GM23338 (cell line): ENCODE measurements around the gene PTPRN2. TPM values are rescaled to one million over a fixed set of nuclear protein-coding genes. Genes with fewer than 3 reads are reported as not detected.

Experiments used
- ATAC-seq: fragments of 200-7000 bp; cut with Tn5 transposase; 3 replicates; pipeline ENCODE4 v1.9.1; 2020
- DNase-seq: peaks from one replicate; pipeline ENCODE4 v3.0.0-alpha.2; 2015; ENCODE audit warnings: low spot score
- H2AFZ ChIP-seq: fragments of 200-600 bp; sonication (generic); 2 replicates; pipeline ENCODE4 v1.8.0; 2016; ENCODE audit warnings: antibody characterized with exemption, mild to moderate bottlenecking, moderate library complexity
- H3F3A ChIP-seq: fragments of 200-600 bp; sonication (generic); replicated peaks from 2 replicates; pipeline ENCODE4 v1.8.0; 2017; ENCODE audit warnings: antibody characterized with exemption, mixed run types, low read depth
- H3K27ac ChIP-seq: fragments of 200-600 bp; sonication (generic); 2 replicates; pipeline ENCODE4 v1.6.1; 2016; ENCODE audit warnings: low read depth
- H3K27me3 ChIP-seq: fragments of 200-600 bp; sonication (generic); 2 replicates; pipeline ENCODE4 v1.8.0; 2016; ENCODE audit warnings: mild to moderate bottlenecking, mixed run types, moderate library complexity; ENCODE audit not compliant: insufficient read depth
- H3K36me3 ChIP-seq: fragments of 200-600 bp; sonication (generic); 2 replicates; pipeline ENCODE4 v1.8.0; 2016; ENCODE audit warnings: mild to moderate bottlenecking; ENCODE audit not compliant: insufficient read depth
- H3K4me1 ChIP-seq: fragments of 200-600 bp; sonication (generic); 2 replicates; pipeline ENCODE4 v1.8.0; 2016; ENCODE audit warnings: mild to moderate bottlenecking, moderate library complexity; ENCODE audit not compliant: insufficient read depth
- H3K4me2 ChIP-seq: fragments of 200-600 bp; sonication (generic); 2 replicates; pipeline ENCODE4 v1.7.1; 2017; ENCODE audit warnings: mixed run types
- H3K4me3 ChIP-seq: fragments of 200-600 bp; sonication (generic); 2 replicates; pipeline ENCODE4 v1.6.1; 2016; ENCODE audit warnings: mixed run types
- H3K79me2 ChIP-seq: fragments of 200-600 bp; sonication (generic); replicated peaks from 2 replicates; pipeline ENCODE4 v1.8.0; 2017; ENCODE audit warnings: mild to moderate bottlenecking; ENCODE audit not compliant: insufficient read depth
- H3K9me2 ChIP-seq: fragments of 200-600 bp; sonication (generic); 2 replicates; pipeline ENCODE4 v1.8.0; 2017; ENCODE audit not compliant: insufficient read depth
- H4K20me1 ChIP-seq: fragments of 200-600 bp; sonication (generic); replicated peaks from 2 replicates; pipeline ENCODE4 v1.8.0; 2017; ENCODE audit warnings: mild to moderate bottlenecking; ENCODE audit not compliant: insufficient read depth
- H3K27ac Mint-ChIP-seq: 2 replicates; pipeline ENCODE4 v1.8.0; 2020; ENCODE audit warnings: inconsistent platforms, mild to moderate bottlenecking, moderate library complexity, mixed read lengths
- H3K27me3 Mint-ChIP-seq: 3 replicates; pipeline ENCODE4 v1.8.0; 2022; ENCODE audit warnings: low read depth, mild to moderate bottlenecking, moderate library complexity, mixed read lengths, inconsistent platforms; ENCODE audit not compliant: insufficient read depth, poor library complexity
- H3K36me3 Mint-ChIP-seq: 3 replicates; pipeline ENCODE4 v1.8.0; 2021; ENCODE audit warnings: low read depth, mild to moderate bottlenecking, inconsistent platforms, moderate library complexity, mixed read lengths
- H3K4me1 Mint-ChIP-seq: 3 replicates; pipeline ENCODE4 v1.8.0; 2020; ENCODE audit warnings: mild to moderate bottlenecking, inconsistent platforms, mixed read lengths
- H3K4me3 Mint-ChIP-seq: 3 replicates; pipeline ENCODE4 v1.8.0; 2021; ENCODE audit warnings: moderate library complexity, mild to moderate bottlenecking, inconsistent platforms, mixed read lengths
- H3K9me3 Mint-ChIP-seq: 3 replicates; pipeline ENCODE4 v1.8.0; 2020; ENCODE audit warnings: moderate library complexity, mild to moderate bottlenecking, inconsistent platforms, mixed read lengths
- CREB1 ChIP-seq: fragments of 250-450 bp; sonication (Bioruptor Pico); IDR thresholded peaks from 2 replicates; pipeline ENCODE4 v1.5.0; 2020; ENCODE audit warnings: low read depth, mild to moderate bottlenecking, moderate library complexity
- CTCF ChIP-seq, 2 experiments: fragments of 200-600 bp in 1 of 2; sonication (generic) in 1 of 2; conservative IDR thresholded peaks; 2 replicates each; pipeline versions ENCODE4 v1.5.1 to v1.6.1; 2016 to 2017; ENCODE audit warnings: antibody characterized with exemption in 2 of 2, low read depth in 2 of 2, mild to moderate bottlenecking in 2 of 2, moderate library complexity in 1 of 2
- EZH2 ChIP-seq: fragments of 200-600 bp; sonication (generic); IDR thresholded peaks from one replicate; pipeline ENCODE4 v1.8.0; 2017; ENCODE audit warnings: antibody characterized with exemption, mild to moderate bottlenecking, low read depth; ENCODE audit not compliant: unreplicated experiment
- EZH2phosphoT487 ChIP-seq: fragments of 200-600 bp; sonication (generic); IDR thresholded peaks from one replicate; pipeline ENCODE4 v1.8.1; 2018; ENCODE audit warnings: antibody characterized with exemption; ENCODE audit not compliant: unreplicated experiment
- JUNB ChIP-seq: IDR thresholded peaks from one replicate; pipeline ENCODE4 v1.6.1; 2016; ENCODE audit warnings: antibody characterized with exemption; ENCODE audit not compliant: unreplicated experiment
- NANOG ChIP-seq: IDR thresholded peaks from 2 replicates; pipeline ENCODE4 v1.6.1; 2016; ENCODE audit warnings: antibody characterized with exemption, borderline replicate concordance
- POLR2AphosphoS5 ChIP-seq: IDR thresholded peaks from 2 replicates; pipeline ENCODE4 v1.6.1; 2016; ENCODE audit warnings: antibody characterized with exemption, low read depth
- STAT1 ChIP-seq: IDR thresholded peaks from one replicate; pipeline ENCODE4 v1.6.1; 2016; ENCODE audit warnings: antibody characterized with exemption; ENCODE audit not compliant: unreplicated experiment
- polyA plus RNA-seq: library from polyadenylated mRNA; unstranded; fragments of >200 nt; fragmentation: Nextera tagmentation; extraction: Ambion mirVana; gene quantifications from 2 replicates; pipeline ENCODE4 v1.2.1, GENCODE V29; 2016
- total RNA-seq: library from RNA; depleted of rRNA; stranded (reverse); fragments of >200 nt; shearing (Covaris generic); gene quantifications from 2 replicates; pipeline ENCODE4 v1.2.3, GENCODE V29; 2014
- TF ChIP-seq, protein P1 (sequence below): fragments of 250-450 bp; sonication (Bioruptor Pico); IDR thresholded peaks from 2 replicates; pipeline ENCODE4 v1.5.0; 2020; ENCODE audit warnings: mild to moderate bottlenecking, moderate library complexity
- TF ChIP-seq, protein P2 (sequence below): IDR thresholded peaks from one replicate; pipeline ENCODE4 v1.6.1; 2018; ENCODE audit warnings: antibody characterized with exemption; ENCODE audit not compliant: unreplicated experiment

Gene PTPRN2
- total and polyA plus RNA-seq, 2 experiments from 2014 or later, result 0.87 to 4.0 TPM

- TF ChIP-seq, protein P1, sequence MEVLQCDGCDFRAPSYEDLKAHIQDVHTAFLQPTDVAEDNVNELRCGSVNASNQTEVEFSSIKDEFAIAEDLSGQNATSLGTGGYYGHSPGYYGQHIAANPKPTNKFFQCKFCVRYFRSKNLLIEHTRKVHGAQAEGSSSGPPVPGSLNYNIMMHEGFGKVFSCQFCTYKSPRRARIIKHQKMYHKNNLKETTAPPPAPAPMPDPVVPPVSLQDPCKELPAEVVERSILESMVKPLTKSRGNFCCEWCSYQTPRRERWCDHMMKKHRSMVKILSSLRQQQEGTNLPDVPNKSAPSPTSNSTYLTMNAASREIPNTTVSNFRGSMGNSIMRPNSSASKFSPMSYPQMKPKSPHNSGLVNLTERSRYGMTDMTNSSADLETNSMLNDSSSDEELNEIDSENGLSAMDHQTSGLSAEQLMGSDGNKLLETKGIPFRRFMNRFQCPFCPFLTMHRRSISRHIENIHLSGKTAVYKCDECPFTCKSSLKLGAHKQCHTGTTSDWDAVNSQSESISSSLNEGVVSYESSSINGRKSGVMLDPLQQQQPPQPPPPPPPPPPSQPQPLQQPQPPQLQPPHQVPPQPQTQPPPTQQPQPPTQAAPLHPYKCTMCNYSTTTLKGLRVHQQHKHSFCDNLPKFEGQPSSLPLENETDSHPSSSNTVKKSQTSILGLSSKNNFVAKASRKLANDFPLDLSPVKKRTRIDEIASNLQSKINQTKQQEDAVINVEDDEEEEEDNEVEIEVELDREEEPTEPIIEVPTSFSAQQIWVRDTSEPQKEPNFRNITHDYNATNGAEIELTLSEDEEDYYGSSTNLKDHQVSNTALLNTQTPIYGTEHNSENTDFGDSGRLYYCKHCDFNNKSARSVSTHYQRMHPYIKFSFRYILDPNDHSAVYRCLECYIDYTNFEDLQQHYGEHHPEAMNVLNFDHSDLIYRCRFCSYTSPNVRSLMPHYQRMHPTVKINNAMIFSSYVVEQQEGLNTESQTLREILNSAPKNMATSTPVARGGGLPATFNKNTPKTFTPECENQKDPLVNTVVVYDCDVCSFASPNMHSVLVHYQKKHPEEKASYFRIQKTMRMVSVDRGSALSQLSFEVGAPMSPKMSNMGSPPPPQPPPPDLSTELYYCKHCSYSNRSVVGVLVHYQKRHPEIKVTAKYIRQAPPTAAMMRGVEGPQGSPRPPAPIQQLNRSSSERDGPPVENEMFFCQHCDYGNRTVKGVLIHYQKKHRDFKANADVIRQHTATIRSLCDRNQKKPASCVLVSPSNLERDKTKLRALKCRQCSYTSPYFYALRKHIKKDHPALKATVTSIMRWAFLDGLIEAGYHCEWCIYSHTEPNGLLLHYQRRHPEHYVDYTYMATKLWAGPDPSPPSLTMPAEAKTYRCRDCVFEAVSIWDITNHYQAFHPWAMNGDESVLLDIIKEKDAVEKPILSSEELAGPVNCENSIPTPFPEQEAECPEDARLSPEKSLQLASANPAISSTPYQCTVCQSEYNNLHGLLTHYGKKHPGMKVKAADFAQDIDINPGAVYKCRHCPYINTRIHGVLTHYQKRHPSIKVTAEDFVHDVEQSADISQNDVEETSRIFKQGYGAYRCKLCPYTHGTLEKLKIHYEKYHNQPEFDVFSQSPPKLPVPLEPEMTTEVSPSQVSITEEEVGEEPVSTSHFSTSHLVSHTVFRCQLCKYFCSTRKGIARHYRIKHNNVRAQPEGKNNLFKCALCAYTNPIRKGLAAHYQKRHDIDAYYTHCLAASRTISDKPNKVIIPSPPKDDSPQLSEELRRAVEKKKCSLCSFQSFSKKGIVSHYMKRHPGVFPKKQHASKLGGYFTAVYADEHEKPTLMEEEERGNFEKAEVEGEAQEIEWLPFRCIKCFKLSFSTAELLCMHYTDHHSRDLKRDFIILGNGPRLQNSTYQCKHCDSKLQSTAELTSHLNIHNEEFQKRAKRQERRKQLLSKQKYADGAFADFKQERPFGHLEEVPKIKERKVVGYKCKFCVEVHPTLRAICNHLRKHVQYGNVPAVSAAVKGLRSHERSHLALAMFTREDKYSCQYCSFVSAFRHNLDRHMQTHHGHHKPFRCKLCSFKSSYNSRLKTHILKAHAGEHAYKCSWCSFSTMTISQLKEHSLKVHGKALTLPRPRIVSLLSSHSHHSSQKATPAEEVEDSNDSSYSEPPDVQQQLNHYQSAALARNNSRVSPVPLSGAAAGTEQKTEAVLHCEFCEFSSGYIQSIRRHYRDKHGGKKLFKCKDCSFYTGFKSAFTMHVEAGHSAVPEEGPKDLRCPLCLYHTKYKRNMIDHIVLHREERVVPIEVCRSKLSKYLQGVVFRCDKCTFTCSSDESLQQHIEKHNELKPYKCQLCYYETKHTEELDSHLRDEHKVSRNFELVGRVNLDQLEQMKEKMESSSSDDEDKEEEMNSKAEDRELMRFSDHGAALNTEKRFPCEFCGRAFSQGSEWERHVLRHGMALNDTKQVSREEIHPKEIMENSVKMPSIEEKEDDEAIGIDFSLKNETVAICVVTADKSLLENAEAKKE (CRISPR knock-in tag), result no peak
- TF ChIP-seq CTCF (conservative IDR thresholded peaks at IDR 0.05; ENCODE audit: low read depth in 2 of 2) (no peak), CREB1 (CRISPR knock-in tag) (no peak)
Observed at GRCh38 chr7:157623556-157623955, 964.1 kb downstream of the PTPRN2 start (continued).

DNA sequence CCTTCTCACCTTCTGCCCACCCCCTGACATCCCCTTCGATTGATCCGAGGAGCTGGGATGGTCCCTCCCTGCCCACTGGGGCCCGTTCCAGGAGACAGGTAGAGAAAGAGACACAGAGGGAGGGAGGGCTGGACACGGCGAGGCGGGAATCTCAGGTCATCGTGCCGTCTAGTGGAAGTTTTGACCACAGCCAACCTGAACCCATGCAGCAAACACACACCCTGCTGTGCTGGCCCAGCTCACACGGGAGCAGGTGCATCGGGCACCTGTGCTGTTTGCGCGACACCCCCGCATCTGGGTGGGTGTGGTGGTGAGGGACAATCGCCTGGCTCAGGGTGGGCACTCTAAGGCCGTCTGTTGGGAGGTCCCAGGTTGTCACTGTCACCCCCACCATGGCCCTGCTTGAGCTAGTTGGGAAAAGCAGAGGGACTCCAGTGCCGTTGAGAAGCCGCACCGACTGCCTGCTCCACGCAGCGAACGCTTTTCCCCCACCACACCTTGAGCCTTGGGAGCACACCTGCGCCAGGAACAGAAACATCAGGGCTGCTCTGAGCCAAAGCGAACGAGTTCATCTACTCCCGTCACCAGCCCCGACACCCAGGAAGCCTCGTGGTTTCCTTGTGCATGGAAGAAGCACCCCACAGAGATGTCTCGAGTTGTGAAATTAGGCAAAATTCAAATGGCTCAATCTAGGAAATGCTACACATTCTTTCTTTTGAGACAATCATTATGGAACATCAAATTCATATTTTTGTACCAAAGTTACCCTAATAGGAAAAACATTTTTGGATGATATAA lies 965.0 kb downstream of the PTPRN2 start:
- no peak overlapping the region for H3K27ac Mint-ChIP-seq
- no peak overlapping the region for H3K27ac ChIP-seq
- no peaks in the 10 kb centered on the region; the same call in 1 of the 2 replicates for H3K36me3 ChIP-seq
- no peaks in the 10 kb centered on the region for H3F3A ChIP-seq
- no peak overlapping the region for H2AFZ ChIP-seq
- no peak for ATAC-seq
- no peak overlapping the region for H3K4me3 ChIP-seq
- H3K4me3 Mint-ChIP-seq, result no peak overlapping the region
- H3K79me2 ChIP-seq, result no peaks in the 10 kb centered on the region
- no peaks in the 10 kb centered on the region for H3K4me1 ChIP-seq
- H3K4me1 Mint-ChIP-seq, result no peaks in the 10 kb centered on the region; the same call in 2 of the 3 replicates
- no peaks in the 10 kb centered on the region for H3K9me2 ChIP-seq
- no peak overlapping the region for H3K4me2 ChIP-seq
- H3K27me3 Mint-ChIP-seq, result peaks cover 10% of the 10 kb centered on the region
- H4K20me1 ChIP-seq, result no peaks in the 10 kb centered on the region
- peaks cover 96% of the 10 kb centered on the region for H3K9me3 Mint-ChIP-seq
- DNase-seq, result no peak
- H3K36me3 Mint-ChIP-seq, result peaks cover 51% of the 10 kb centered on the region
- H3K27me3 ChIP-seq, result no peaks in the 10 kb centered on the region
- TF ChIP-seq NANOG, result no peak
- TF ChIP-seq CREB1 (CRISPR knock-in tag), result no peak
- TF ChIP-seq EZH2, result no peak
- TF ChIP-seq, protein P2, sequence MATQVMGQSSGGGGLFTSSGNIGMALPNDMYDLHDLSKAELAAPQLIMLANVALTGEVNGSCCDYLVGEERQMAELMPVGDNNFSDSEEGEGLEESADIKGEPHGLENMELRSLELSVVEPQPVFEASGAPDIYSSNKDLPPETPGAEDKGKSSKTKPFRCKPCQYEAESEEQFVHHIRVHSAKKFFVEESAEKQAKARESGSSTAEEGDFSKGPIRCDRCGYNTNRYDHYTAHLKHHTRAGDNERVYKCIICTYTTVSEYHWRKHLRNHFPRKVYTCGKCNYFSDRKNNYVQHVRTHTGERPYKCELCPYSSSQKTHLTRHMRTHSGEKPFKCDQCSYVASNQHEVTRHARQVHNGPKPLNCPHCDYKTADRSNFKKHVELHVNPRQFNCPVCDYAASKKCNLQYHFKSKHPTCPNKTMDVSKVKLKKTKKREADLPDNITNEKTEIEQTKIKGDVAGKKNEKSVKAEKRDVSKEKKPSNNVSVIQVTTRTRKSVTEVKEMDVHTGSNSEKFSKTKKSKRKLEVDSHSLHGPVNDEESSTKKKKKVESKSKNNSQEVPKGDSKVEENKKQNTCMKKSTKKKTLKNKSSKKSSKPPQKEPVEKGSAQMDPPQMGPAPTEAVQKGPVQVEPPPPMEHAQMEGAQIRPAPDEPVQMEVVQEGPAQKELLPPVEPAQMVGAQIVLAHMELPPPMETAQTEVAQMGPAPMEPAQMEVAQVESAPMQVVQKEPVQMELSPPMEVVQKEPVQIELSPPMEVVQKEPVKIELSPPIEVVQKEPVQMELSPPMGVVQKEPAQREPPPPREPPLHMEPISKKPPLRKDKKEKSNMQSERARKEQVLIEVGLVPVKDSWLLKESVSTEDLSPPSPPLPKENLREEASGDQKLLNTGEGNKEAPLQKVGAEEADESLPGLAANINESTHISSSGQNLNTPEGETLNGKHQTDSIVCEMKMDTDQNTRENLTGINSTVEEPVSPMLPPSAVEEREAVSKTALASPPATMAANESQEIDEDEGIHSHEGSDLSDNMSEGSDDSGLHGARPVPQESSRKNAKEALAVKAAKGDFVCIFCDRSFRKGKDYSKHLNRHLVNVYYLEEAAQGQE, result no peak
- TF ChIP-seq JUNB, result no peak
- TF ChIP-seq POLR2AphosphoS5, result no peak
- no peak for TF ChIP-seq CTCF (conservative IDR thresholded peaks at IDR 0.05; ENCODE audit: low read depth in 2 of 2)
- TF ChIP-seq EZH2phosphoT487, result no peak
- no peak for TF ChIP-seq STAT1
